ENCODE results near the gene GLDN. TPM values are rescaled to one million over a fixed set of nuclear protein-coding genes. Genes with fewer than 3 reads are reported as not detected.
"Not testable (repeated sequence)": the region's sequence is repeated elsewhere in the genome, so short reads cannot be mapped to it uniquely, and the experiment has no call there.

GLDN gene
- total RNA-seq, 1 experiment from 2014 or later, result not detected

DNA sequence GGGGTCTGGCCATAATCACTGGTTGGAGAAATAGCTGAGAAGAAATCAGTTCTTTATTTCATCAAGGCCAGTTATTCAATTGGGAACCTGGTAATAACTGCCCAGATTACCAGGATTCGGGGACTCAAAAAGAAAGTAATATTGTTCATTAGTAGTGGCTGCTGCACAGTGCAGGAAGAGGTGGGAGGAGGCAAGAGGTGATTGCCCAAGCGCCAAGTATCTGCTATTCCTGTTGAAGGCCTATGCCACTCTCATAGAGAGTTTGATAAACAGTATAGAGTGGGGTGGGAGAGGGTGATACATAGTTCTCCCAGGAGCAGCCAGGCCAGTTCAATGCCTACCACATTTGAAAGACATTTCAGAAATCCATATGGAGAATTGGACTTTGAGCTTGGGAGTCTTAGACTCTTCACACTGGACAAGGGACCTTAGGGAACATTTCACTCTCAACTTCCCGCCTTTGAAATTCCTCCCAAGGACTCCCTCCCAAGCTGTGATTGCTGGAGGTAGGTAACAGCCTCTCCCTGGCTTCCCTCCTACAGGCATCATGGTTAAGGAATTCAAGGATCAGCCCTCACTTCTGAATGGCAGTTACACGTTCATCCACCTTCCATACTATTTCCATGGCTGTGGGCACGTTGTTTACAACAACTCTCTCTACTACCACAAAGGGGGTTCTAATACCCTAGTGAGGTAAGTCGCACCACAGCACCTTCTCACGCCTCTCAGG, 59.8 kb downstream of the GLDN start:
- in situ Hi-C loops (cut with HindIII; ENCODE audit: low pct_unique_long_range_greater_than_20kb, low sequenced_read_pairs), result no loop called here
- no peak for DNase-seq (ENCODE audit: low read depth, low spot score)

DNA sequence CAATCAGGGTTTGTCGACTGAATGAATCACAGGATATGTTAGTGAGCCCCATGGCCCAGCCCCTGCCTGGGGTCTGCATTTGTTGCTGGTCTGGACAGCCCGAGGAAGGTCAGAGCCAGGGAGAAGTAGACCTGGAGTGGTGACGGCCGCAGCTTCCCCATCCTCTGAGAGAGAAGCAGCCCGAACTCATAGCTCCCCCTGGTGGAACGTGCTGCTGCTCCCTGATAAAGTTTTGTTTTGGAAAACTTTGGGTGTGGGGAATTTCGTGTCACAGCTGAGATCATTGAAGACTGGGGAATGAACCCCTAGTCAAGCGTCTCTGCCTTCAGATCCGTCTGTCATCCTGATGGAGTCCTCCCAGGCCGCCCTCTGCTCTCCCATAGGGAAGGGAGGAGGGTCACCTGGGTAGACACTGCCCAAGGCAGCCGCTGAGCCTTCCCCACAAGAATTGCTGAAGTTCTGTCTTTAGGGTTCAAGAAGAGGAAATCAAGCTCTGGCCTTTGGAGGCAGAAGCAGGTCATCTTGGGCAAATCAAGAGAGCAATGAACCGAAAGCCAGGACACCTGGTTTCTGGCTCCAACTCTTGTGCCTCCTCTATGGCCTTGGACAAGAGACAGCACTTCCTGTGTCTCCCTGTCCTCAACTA, 60.5 kb downstream of the GLDN start:
- DNase-seq (ENCODE audit: low read depth, low spot score), result peak; percentile 63
- in situ Hi-C loops (cut with HindIII; ENCODE audit: low pct_unique_long_range_greater_than_20kb, low sequenced_read_pairs), result no loop called here

DNA sequence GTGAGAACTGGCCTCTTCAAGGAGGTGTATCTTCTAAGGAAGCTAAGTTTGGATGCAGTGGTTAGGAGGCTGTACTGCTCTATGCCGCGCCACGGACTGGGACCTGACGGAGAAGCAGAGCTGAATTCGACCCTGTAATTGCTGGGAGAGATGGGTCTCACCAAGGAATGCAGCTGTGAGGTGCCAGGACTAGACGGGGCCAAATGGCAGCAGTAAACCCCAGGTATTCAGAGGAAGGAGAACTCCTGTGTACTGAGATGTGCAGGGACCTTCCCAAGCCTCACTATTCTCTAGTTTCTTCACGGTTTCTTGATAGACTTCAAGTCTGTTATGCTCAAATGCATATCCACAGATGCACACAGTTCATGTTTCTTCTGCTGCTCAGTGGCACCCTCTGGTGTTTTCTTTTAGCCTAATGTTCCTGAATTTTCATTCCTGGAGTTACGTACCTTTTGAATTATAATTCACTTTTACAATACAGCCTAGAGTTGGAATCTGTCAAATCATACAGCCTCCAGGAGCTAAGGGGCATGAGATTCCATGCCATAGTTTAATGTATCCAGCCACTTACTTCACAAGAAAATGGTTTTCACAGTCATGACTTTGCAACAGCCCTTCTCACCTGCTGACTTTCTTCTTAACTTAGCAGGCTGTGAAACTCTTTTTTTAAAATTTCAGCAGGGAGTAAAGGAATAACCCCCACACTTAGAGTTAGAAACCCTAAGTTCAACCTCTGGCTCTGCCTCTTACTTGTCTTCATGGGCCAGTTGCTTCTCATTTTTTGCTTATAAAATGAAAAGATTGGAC, 61.8 kb downstream of the GLDN start:
- peak; percentile 63 for DNase-seq (ENCODE audit: low read depth, low spot score)
- in situ Hi-C loops (cut with HindIII; ENCODE audit: low pct_unique_long_range_greater_than_20kb, low sequenced_read_pairs), result no loop called here

DNA sequence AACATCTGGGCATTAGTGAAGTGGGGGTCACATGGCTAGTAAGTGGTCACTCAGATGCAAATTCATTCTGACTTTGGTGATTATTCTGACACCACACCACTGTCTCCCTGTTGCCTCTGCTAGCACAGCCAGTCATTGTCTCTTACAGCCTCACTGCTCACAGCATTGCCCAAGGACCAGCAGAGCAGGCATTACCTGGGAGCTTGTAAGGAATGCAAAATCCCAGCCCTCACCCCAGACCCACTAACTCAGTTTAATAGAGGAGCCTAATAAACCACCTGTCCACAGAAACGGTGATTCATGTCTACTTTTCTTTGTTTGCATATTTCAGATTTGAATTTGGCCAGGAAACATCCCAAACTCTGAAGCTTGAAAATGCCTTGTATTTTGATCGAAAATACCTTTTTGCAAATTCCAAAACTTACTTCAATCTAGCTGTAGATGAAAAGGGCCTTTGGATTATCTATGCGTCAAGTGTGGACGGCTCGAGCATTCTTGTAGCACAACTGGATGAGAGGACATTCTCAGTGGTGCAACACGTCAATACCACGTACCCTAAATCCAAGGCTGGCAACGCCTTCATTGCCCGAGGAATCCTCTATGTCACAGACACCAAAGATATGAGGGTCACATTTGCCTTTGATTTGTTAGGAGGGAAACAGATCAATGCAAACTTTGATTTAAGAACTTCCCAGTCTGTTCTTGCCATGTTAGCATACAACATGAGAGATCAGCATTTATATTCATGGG, 62.7 kb downstream of the GLDN start:
- in situ Hi-C loops (cut with HindIII; ENCODE audit: low pct_unique_long_range_greater_than_20kb, low sequenced_read_pairs), result no loop called here
- no peak for DNase-seq (ENCODE audit: low read depth, low spot score)

DNA sequence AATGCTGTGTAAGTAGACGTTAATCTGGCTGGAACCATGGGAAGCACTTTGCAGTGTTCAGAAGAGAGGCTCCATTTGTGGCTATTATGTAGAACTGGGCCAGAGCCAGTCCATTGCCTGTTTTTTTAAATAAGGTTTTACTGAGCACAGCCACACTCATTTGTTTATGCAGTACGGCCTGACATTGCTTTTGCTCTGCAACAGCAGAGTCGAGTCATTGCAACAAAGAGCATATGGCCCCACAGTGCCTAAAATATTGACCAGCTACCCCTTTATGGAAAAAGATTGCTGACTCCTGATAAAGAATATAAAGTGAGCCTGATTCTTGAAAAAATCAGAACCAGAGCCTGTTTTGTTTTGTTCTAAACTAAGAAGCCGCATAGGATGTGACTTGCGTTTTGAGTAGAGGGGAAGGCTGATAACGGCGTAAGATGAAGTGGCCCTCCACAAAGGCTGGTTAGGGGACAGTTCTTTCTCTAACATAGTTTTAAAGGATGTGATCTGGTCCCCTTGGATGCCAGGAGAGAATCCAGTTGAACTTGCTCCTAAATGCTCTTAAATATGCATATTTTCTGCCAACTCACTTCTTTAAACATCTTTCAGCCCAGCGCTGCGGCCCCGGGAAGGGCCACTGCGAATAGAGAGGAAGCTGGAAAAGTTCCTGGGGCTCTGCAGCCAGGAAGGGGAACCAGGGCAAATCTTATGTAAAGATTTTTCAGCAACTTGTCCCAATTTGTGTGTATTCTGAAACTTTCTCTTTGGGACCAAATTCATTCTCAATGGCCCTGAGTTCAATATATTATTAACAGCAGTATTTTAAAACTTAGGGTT, 64.5 kb downstream of the GLDN start:
- in situ Hi-C loops (cut with HindIII; ENCODE audit: low pct_unique_long_range_greater_than_20kb, low sequenced_read_pairs), result no loop called here

DNA sequence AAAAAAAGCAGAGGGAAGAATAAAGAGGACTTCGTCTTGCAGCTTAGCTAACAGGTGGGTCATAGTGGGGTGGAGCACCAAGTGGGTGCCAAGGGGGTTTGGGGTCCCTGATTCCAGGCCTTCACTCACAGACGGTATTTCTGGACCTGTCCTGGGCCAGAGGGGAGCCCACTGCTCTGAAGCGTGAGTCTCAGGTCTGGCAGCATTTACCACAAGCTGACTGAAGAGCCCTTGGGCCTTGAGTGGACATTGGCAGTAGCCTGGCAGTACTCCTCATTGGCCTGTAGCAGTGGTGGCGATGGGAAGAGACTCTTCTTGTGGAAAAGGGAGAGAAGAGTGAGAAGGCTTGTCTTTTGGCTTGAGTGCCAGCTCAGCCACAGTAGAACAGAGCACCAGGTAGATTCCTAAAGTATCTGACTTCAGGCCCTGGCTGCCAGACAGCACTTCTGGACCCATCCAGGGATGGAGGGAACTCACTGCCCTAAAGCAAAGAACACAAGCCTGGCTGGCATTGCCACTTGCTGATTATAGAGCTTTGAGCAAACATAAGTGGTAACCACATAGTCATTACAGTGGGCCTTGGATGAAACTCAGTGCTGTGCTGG, 72.9 kb downstream of the GLDN start:
- DNase-seq (ENCODE audit: low read depth, low spot score), result no peak
- in situ Hi-C loops (cut with HindIII; ENCODE audit: low pct_unique_long_range_greater_than_20kb, low sequenced_read_pairs), result no loop called here

More for the DNA sequence above, 64.5 kb downstream of the GLDN start:
- DNase-seq (ENCODE audit: low read depth, low spot score), result no peak

DNA sequence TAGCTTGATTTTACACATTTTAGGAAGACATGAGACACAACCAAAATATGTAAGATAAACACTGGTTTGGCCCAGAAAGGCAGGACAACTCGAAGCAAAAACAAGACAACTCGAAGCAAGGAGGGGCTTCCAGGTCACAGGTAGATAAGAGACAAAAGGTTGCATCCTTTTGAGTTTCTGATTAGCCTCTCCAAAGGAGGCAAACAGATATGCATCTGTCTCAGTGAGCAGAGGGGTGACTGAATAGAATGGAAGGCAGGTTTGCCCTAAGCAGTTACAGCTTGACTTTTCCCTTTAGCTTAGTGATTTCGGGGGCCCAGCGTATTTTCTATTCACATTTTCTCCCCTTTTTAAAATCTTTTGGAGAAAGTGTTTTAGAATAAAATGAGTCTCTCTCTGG, 74.7 kb downstream of the GLDN start:
- in situ Hi-C loops (cut with HindIII; ENCODE audit: low pct_unique_long_range_greater_than_20kb, low sequenced_read_pairs), result no loop called here
- no peak for DNase-seq (ENCODE audit: low read depth, low spot score)

DNA sequence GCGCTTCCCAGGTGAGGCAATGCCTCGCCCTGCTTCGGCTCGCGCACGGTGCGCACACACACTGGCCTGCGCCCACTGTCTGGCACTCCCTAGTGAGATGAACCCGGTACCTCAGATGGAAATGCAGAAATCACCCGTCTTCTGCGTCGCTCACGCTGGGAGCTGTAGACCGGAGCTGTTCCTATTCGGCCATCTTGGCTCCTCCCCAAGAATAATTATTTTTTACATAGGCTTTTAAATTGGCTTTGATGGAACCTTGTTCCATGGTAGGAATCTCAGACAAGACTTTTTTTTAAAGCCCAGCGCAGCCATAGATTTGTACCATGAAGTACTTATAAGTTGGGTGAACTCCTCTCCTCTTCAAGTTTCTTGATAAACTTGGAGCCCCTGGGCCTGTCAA, 81.6 kb downstream of the GLDN start:
- in situ Hi-C loops (cut with HindIII; ENCODE audit: low pct_unique_long_range_greater_than_20kb, low sequenced_read_pairs), result not testable (repeated sequence)

DNA sequence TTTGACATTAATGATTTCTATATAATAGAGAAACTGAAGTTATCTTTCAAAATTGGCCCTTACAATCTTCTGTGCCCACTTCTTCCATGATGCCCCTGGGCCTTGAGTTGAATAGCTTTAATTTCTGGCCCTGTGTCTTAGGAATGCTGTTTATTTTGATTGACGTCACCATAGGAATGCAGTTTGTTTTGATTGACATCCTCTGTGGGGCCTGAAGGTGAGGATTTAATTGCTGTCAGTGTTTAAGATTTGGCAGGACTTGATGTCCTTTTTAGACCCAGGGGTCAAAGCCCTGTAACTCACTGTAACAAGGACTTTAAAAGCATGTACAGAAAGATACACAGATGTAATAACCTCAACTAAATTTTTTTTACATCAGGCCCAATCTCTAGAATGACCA, 83.3 kb downstream of the GLDN start:
- in situ Hi-C loops (cut with HindIII; ENCODE audit: low pct_unique_long_range_greater_than_20kb, low sequenced_read_pairs), result no loop called here
- peak; percentile 22 for DNase-seq (ENCODE audit: low read depth, low spot score)

More for the DNA sequence above, 81.6 kb downstream of the GLDN start:
- not testable (repeated sequence) for DNase-seq (ENCODE audit: low read depth, low spot score)

DNA sequence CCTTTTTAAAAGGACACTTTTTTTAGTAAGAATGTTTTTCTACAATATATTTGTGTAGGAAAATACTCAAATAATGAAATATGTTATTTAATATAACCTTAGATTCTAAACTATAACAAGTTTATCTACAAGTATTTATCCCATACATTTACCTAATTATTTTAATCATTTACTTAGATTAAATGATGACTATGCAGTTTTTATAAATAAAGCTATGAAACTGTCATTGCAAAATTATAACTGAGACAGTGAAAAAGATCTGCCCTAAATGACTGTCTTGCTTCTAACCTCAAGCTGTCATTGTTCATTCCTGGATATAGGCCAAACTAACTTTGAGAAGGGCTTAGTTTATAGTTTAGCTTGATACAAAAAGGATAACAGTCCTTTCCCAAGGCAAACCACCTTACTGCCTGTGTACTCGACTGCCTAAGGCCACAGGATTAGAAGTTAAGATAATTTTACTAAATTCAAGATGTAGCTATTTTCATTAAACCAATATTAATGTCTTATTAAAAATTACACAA, 84.1 kb downstream of the GLDN start:
- in situ Hi-C loops (cut with HindIII; ENCODE audit: low pct_unique_long_range_greater_than_20kb, low sequenced_read_pairs), result no loop called here
- no peak for DNase-seq (ENCODE audit: low read depth, low spot score)

DNA sequence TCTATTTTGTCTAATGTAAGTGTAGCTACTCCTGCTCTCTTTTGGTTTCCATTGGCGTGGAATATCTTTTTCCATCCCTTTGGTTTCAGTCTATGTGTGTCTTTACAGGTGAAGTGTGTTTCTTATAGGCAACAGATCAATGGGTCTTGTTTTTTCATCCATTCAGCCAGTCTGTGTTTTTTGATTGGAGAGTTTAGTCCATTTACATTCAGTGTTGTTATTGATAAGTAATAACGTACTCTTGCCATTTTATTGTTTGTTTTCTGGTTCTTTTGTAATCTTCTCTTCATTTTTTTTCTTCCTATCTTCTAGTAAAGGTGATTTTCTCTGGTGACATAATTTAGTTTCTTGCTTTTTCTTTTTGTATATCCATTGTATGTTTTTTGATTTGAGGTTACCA, 97.1 kb downstream of the GLDN start:
- DNase-seq (ENCODE audit: low read depth, low spot score), result no peak
- in situ Hi-C loops (cut with HindIII; ENCODE audit: low pct_unique_long_range_greater_than_20kb, low sequenced_read_pairs), result no loop called here

DNA sequence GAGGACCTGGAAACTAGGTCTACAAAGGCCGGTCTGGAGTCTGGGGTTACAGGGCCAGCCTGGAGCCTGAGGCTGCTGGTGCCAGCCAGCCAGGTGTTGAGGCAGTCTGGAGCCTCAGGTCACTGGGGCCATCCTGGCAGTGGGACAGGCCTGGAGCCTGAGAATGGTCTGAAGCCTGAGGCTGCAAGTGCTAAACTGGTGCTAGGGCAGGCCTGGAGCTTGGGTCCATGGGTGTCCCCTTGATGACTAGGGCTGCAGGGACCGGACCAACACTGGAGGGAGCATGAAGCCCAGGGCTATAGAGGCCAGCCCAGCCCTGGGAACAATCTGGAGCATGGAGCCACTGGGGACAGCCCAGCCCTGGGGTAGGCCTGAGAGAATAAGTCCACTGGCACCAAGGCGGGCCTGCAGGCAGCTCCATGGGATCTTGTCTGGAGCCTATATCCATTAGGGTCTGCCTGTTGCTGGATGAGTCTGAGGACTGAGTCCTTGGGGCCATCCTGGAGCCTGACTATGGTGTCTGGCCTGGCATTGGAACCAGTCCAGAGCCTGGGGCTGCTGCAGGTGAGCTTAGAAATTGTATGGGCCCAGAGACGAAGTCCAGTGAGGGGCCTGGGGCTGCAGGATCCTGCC, 101.9 kb downstream of the GLDN start:
- in situ Hi-C loops (cut with HindIII; ENCODE audit: low pct_unique_long_range_greater_than_20kb, low sequenced_read_pairs), result no loop called here
- DNase-seq (ENCODE audit: low read depth, low spot score), result no peak

DNA sequence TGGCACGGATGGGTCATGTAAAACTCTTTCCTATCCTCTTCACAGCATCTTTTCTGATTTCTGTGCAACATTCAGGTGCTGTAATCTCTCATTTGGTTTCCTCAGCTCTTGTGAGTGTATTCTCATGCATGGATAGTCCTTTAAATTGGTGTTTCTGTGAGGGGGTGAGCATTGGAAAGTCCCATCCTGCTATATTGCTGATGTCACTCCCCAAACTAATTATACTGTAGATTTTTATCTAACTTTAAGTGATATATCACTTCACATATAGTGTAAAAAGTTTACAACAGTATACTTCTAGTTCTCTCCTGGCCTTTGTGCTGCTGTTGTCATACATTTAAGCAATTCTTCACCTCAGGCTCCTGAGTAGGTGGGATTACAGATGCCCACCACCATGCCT, 102.7 kb downstream of the GLDN start:
- DNase-seq (ENCODE audit: low read depth, low spot score), result no peak
- in situ Hi-C loops (cut with HindIII; ENCODE audit: low pct_unique_long_range_greater_than_20kb, low sequenced_read_pairs), result no loop called here

DNA sequence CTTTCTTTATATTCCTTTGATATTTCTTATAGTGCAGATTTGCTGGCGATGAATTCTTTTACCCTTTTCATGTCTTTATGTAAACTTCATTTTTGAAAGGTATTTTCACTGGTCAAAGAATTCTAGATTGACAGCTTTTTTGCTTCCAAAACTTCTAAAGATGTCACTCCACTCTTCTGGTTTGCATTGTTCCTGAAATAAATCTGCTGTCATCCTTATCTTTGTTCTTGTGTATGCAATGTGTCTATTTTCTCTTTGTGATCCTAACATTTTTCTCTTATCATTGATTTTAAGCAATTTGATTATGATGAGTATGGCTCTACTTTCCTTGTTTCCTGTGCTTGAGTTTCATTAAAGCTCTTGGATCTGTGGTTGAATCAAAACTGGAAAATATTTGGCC, 103.4 kb downstream of the GLDN start:
- in situ Hi-C loops (cut with HindIII; ENCODE audit: low pct_unique_long_range_greater_than_20kb, low sequenced_read_pairs), result no loop called here
- DNase-seq (ENCODE audit: low read depth, low spot score), result no peak

DNA sequence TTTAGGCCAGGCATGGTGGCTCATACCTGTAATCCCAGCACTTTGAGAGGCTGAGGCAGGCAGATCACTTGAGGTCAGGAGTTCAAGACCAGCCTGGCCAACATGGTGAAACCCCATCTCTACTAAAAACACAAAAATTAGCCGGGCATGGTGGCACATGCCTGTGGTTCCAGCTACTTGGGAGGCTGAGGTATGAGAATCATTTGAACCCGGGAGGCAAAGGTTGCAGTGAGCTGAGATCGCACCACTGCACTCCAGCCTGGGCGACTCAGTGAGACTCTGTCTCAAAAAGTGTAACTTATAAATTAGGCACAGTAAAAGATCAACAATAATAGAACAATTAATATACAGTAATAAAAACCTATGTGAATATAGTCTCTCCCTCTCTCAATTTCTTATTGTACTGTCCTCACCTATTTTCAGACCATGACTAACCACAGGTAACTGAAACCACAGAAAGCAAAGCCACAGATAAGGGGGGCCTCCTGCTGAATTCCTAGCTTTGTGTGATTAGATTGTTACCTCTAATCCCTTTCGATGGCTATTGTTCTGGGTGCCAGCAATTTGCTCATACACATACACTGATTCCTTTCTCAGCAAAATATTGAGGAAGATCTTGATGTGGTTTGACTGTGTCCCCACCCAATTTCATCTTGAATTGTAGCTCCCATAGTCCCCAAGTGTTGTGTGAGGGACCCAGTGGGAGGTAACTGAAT, 104.7 kb downstream of the GLDN start:
- DNase-seq (ENCODE audit: low read depth, low spot score); in situ Hi-C loops (cut with HindIII; ENCODE audit: low pct_unique_long_range_greater_than_20kb, low sequenced_read_pairs): not testable (repeated sequence)
